ENCODE results near the gene DLGAP1.

Gene DLGAP1

GRCh38 chr18:4285525-4285924 is 169.6 kb downstream of the DLGAP1 start:
- no peaks in the 10 kb centered on the region for H3K36me3 ChIP-seq
- no peak overlapping the region for H3K27ac ChIP-seq
- peaks cover 53% of the 10 kb centered on the region for H3K27me3 ChIP-seq (ENCODE audit: insufficient read depth, low read depth, severe bottlenecking)
- H3K4me3 ChIP-seq (ENCODE audit: low read depth, low read length): no peak overlapping the region
- no peak for DNase-seq
- no peaks in the 10 kb centered on the region for H3K9me3 ChIP-seq (ENCODE audit: severe bottlenecking)
- no peak for TF ChIP-seq CTCF (IDR thresholded peaks at IDR 0.05; ENCODE audit: low read depth, low read length)

GRCh38 chr18:4284528-4284927 is 170.6 kb downstream of the DLGAP1 start:
- DNase-seq: no peak
- no peaks in the 10 kb centered on the region for H3K9me3 ChIP-seq (ENCODE audit: severe bottlenecking)
- no peaks in the 10 kb centered on the region for H3K36me3 ChIP-seq
- no peak overlapping the region for H3K27ac ChIP-seq
- TF ChIP-seq CTCF (IDR thresholded peaks at IDR 0.05; ENCODE audit: low read depth, low read length): no peak
- H3K27me3 ChIP-seq (ENCODE audit: insufficient read depth, low read depth, severe bottlenecking): peaks cover 52% of the 10 kb centered on the region
- no peak overlapping the region for H3K4me3 ChIP-seq (ENCODE audit: low read depth, low read length)

- no peak overlapping the region for H3K27ac ChIP-seq
- H3K9me3 ChIP-seq (ENCODE audit: severe bottlenecking): no peaks in the 10 kb centered on the region
- no peak for DNase-seq
- no peak overlapping the region for H3K4me3 ChIP-seq (ENCODE audit: low read depth, low read length)
- H3K27me3 ChIP-seq (ENCODE audit: insufficient read depth, low read depth, severe bottlenecking): peaks cover 50% of the 10 kb centered on the region
- no peak for TF ChIP-seq CTCF (IDR thresholded peaks at IDR 0.05; ENCODE audit: low read depth, low read length)
- H3K36me3 ChIP-seq: no peaks in the 10 kb centered on the region
These were observed 171.3 kb downstream of the DLGAP1 start for GRCh38 chr18:4283746-4284291.

- H3K27ac ChIP-seq: no peak overlapping the region
- H3K9me3 ChIP-seq (ENCODE audit: severe bottlenecking): no peaks in the 10 kb centered on the region
- no peaks in the 10 kb centered on the region for H3K36me3 ChIP-seq
- no peak overlapping the region for H3K4me3 ChIP-seq (ENCODE audit: low read depth, low read length)
- peaks cover 49% of the 10 kb centered on the region for H3K27me3 ChIP-seq (ENCODE audit: insufficient read depth, low read depth, severe bottlenecking)
- no peak for TF ChIP-seq CTCF (IDR thresholded peaks at IDR 0.05; ENCODE audit: low read depth, low read length)
- DNase-seq: no peak
These were observed 172.2 kb downstream of the DLGAP1 start for GRCh38 chr18:4282954-4283353.

GRCh38 chr18:4276953-4277585 is 178.0 kb downstream of the DLGAP1 start:
- Histone ChIP-seq H3K27ac (no peak overlapping the region), H3K4me3 (ENCODE audit: low read depth, low read length) (no peak overlapping the region), H3K9me3 (ENCODE audit: severe bottlenecking) (no peaks in the 10 kb centered on the region), H3K36me3 (no peaks in the 10 kb centered on the region), H3K27me3 (ENCODE audit: insufficient read depth, low read depth, severe bottlenecking) (peaks cover 57% of the 10 kb centered on the region)
- no peak for DNase-seq
- no peak for TF ChIP-seq CTCF (IDR thresholded peaks at IDR 0.05; ENCODE audit: low read depth, low read length)

- H3K27me3 ChIP-seq (ENCODE audit: insufficient read depth, low read depth, severe bottlenecking): peaks cover 37% of the 10 kb centered on the region
- no peaks in the 10 kb centered on the region for H3K9me3 ChIP-seq (ENCODE audit: severe bottlenecking)
- H3K27ac ChIP-seq: no peak overlapping the region
- H3K36me3 ChIP-seq: no peaks in the 10 kb centered on the region
- TF ChIP-seq CTCF (IDR thresholded peaks at IDR 0.05; ENCODE audit: low read depth, low read length): no peak
- DNase-seq: no peak
- H3K4me3 ChIP-seq (ENCODE audit: low read depth, low read length): no peak overlapping the region
These were observed 183.2 kb downstream of the DLGAP1 start for GRCh38 chr18:4271952-4272351.

Measured in WERI-Rb-1 (cell line).